ENCODE measurements around the gene NME3.

NME3 gene

DNA sequence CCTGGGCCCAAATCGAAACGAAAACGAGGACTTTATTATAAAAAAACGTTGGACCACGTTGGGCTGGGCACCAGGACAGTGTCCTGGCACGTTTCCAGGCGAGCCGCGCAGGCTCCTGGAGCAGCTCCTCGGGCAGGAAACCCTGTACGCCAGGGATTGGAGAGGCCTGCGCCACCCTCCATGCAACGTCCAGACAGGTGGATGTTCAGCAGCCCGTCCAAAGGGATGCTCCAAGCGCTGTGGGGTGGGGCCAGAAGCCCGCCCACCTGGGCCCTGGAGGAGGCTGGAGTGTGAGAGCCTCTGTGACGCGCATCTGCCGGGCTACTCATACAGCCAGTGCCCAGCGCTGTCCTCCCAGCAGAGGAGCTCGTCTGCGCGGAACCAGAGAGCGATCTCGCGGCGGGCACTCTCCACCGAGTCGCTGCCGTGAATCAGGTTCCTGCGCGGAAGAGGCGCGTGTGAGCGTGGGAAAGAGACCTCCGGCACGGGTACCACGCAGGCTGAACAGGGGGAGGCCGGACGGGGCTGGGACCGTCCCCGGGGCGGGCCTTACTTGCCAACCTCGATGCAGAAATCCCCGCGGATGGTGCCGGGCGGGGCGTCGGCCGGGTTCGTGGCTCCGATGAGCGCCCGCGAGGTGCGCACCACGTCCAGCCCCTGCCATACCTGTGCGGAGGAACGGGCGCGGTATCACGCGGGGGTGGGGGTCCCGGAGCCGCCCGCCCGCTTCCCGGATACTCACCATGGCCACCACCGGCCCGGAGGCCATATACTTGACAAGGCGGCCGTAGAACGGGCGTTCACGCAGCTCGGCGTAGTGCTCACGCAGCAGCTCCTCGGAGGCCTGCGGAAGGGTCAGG is 785 bp downstream of the NME3 start:
- DNase-seq, result peak in 45 of 56 donors; percentile 3 to 72 (median 48)

- DNase-seq, result peak in 12 of 56 donors; percentile 5 to 72 (median 53)
These were observed 1.7 kb downstream of the NME3 start for GRCh38 chr16:1769402-1770300.

GRCh38 chr16:1768767-1769401 is 2.5 kb downstream of the NME3 start:
- DNase-seq, result no peak

- DNase-seq, result no peak
These were observed 3.1 kb downstream of the NME3 start for GRCh38 chr16:1768061-1768766.

DNA sequence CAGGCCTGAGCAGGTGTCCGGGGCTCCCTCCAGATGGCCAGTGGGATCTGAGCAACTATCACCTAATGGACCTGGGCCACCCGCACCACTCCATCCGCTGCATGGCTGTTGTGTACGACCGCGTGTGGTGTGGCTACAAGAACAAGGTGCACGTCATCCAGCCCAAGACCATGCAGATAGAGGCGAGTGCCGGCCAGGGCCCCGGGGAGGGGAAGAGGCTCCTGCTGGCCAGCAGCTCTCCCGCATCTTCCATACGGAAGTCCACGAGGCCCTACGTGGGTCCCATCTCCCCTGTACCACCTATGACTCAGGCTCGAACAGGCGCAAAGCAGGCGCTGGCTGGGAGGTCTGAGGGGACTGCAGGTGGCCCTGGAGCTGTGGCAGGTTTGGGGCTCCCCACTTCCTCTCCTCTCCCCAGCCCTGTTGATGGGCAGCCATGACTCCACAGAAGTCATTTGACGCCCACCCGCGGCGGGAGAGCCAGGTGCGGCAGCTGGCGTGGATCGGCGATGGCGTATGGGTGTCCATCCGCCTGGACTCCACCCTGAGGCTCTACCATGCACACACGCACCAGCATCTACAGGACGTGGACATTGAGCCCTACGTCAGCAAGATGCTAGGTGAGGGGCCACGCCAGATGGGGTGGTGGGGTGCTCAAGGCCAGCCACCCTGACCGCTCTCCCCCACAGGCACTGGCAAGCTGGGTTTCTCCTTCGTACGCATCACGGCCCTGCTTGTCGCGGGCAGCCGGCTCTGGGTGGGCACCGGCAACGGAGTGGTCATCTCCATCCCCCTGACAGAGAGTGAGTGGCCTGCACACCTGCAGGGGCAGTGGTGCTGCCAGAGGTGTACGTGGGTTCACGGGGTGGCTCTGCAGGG is 4.0 kb downstream of the NME3 start:
- DNase-seq, result no peak

DNA sequence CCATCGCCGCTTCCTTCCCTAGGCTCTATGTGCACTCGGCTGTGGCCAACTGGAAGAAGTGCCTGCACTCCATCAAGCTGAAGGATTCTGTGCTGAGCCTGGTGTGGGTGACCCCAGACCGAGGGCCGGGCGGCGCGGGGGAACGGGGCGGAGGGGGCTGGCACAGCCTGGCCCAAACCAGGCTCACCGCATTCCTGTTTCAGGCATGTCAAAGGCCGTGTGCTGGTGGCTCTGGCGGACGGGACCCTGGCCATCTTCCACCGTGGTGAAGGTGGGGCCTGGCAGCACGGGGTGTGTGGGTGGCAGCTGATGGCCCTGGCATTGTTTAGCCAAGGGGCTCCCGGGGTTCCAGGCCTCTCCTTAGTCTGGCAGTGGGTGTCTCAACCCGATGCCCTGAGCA is 4.6 kb downstream of the NME3 start:
- DNase-seq, result no peak

- DNase-seq, result no peak
These were observed 5.1 kb downstream of the NME3 start for GRCh38 chr16:1766231-1766630.

GRCh38 chr16:1765826-1766225 is 5.5 kb downstream of the NME3 start:
- DNase-seq, result no peak

DNA sequence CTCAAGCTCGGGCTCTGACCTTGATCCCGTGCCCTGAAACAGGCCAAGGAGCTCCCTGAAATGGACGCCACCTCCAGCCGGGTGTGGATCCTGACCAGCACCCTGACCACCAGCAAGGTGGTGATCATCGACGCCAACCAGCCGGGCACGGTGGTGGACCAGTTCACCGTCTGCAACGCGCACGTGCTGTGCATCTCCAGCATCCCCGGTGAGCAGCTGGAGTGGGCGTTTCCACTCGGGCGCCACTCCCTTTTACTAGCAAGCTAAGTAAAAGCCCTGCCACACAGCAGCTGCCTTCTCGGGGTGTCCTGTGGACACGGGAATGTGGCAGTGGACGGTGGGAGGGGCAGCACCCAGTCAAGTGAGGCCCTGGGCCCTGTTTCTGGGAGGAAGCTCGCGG is 6.4 kb downstream of the NME3 start:
- DNase-seq, result peak in 1 of 56 donors; percentile 25

DNA sequence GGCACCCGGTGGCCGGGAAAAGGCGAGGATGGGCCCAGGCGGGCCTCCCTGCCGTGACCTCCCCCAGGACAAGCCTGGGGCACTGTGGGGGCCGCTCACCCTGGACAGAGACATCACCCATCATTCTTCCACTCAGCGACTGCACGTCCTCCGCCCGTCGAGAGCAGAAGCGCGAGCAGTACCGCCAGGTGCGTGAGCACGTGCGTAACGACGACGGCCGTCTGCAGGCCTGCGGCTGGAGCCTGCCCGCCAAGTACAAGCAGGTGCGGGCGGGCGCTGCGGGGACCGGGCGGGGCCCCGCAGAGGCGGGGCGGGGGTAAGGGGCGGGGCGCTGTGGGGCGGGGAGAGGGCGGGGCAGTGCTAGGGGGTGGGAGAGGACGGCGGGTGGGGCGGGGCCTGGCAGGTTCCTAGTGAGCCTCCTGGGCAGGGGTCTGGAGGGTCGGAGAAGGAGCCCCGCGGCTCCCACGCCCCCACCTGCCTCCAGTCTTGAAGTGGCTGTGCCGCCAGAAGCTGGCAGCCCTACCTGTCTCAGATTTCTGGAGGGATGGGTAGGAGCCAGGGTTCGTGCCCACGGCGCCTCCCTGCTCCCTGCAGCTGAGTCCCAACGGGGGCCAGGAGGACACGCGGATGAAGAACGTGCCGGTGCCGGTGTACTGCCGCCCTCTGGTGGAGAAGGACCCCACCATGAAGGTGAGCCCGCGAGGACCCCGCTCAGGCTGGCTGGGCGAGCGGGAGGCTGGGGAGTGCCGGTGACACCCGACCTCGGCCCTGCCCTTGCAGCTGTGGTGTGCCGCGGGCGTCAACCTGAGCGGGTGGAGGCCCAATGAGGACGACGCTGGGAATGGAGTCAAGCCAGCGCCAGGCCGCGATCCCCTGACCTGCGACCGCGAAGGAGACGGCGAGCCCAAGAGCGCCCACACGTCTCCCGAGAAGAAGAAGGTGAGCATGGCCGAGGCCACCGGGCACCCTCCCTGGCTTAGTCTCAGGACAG is 7.5 kb downstream of the NME3 start:
- peak in 2 of 56 donors; percentile 15 to 46 for DNase-seq

GRCh38 chr16:1762879-1763520 is 8.3 kb downstream of the NME3 start:
- no peak for DNase-seq

DNA sequence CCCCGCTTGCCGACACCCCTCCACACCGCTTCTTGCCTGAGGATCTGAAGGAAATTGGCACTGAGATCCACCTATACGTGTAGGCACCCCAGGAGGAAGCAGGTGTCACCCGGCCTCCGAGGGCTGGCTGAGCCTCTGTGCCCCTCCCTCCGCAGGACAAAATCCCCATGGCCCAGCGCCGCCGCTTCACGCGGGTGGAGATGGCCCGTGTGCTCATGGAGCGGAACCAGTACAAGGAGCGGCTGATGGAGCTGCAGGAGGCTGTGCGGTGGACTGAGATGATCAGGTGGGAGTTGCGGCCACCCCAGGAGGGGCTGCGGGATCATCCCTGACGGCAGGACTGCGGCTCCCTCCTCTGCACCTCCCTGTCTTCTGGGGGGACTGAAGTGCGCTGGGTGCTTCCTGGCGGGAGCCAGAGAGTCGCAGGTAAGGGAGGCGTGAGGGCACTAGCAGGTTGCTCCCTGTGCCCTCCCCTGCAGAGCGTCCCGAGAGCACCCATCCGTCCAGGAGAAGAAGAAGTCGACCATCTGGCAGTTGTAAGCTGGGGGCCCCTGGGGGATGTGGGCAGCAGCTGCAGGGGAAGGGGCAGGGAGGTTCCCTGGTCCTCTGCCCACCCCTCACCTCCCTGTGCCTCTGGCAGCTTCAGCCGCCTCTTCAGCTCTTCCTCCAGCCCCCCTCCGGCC is 9.0 kb downstream of the NME3 start:
- no peak for DNase-seq

DNA sequence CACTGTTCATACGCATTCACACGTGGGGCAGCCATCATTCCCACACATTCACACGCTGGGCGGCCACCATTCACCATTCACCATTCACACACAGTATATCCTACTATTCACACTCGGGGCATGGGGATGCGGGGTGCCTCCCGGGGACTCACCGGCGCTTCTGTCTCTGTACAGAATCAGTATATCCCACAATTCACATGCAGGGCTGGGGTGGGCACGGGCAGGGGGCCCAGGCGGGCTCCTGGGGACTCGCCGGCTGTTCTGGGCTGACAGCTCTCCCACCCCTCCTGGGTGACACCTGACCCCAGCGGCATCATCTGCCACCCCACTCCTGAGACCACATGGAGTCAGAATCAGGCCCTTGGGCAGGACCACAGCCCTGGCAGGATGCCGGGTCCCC is 9.6 kb downstream of the NME3 start:
- no peak for DNase-seq

GRCh38 chr16:1760911-1761310 is 10.4 kb downstream of the NME3 start:
- no peak for DNase-seq

- no peak for DNase-seq
These were observed 11.8 kb downstream of the NME3 start for GRCh38 chr16:1759511-1759910.

DNA sequence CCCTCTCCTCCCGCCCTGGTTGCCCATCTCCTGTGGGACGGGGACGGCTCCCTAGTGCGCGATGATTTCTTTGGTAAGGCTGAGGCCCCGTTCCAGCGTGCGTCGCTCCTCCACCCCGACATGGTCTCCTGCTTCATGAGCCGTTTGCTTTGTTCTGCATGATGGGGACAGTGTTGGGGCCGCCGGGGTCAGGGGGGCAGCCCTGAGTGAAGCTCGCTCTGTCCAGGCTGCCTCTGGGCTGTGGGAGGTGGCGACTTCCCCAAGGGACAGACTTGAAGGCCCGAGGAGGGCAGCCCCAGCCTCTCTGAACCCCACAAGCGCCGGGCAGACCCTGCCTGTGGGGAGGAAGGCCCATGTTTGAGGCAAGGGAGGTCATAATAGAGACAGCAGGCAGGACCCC is 12.4 kb downstream of the NME3 start:
- no peak for DNase-seq

DNA sequence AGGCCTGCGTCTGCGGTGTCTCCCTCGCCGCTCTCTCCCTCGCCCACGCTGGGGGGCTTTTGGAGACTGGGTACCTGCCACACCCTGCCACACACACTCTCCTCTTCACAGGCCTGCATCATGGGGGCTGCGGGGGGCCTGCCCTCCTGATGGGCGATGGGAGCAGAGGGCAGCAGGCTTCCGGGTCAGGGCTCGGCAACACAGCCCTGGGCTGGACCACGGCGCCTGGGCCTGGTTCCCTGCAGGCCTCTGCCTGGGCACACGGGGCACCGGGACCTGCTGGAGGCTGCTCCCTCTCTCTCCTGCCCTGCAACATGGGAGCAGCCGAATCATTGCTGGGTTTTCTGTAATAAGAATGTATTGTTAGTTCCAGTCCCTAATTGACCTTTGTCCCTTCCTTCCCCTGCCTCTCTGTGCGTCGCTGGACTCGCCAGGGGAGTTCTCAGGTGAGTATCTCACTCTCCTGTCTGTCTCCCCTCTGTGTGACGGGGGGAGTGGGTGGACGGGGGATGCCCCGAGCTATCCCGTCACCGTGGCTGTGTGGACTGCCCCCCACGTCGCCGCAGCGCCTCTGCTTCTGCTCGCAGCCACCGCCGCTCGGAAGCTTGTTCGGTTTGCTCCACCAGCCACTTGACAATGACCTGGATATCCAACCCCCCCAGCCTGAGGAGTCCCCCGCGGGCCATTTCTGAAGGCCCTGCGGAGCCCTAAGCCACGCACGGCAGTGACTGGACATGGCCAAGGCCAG is 13.5 kb downstream of the NME3 start:
- DNase-seq, result no peak

Measured in nucleus accumbens (tissue), 56 donors.